Esophagus squamous epithelium (tissue), 5 donors: ENCODE data around the gene TMEM141. TPM values are rescaled to one million over a fixed set of nuclear protein-coding genes. Genes with fewer than 3 reads are reported as not detected.
"Not testable (repeated sequence)": the region's sequence is repeated elsewhere in the genome, so short reads cannot be mapped to it uniquely, and the experiment has no call there.

Experiments used
- DNase-seq: peaks from one replicate; lab custom pipeline; 2025; lab: John Stamatoyannopoulos, UW
- H3K27ac ChIP-seq, 4 donors: fragments of 200-600 bp; sonication (generic); one replicate each; pipeline ENCODE4 v1.5.1; 2016 to 2019; ENCODE audit warnings: mild to moderate bottlenecking in 1 of 4
- H3K27me3 ChIP-seq, 4 donors: fragments of 200-600 bp; sonication (generic); 1 replicate in 3 of 4; 2 replicates in 1 of 4; pipeline versions ENCODE4 v1.5.1 to v1.6.0; 2017 to 2021; ENCODE audit warnings: antibody characterized with exemption in 1 of 4
- H3K36me3 ChIP-seq, 3 donors: fragments of 200-600 bp; sonication (generic); one replicate each; pipeline ENCODE4 v1.5.1; 2016 to 2019
- H3K4me1 ChIP-seq, 3 donors: fragments of 200-600 bp; sonication (generic); one replicate each; pipeline ENCODE4 v1.5.1; 2017 to 2019
- H3K4me3 ChIP-seq, 4 donors: fragments of 200-600 bp; sonication (generic); 1 replicate in 3 of 4; 2 replicates in 1 of 4; pipeline ENCODE4 v1.5.1; 2016 to 2019; ENCODE audit warnings: mild to moderate bottlenecking in 2 of 4, moderate library complexity in 1 of 4
- H3K9me3 ChIP-seq, 3 donors: fragments of 200-600 bp; sonication (generic); one replicate each; pipeline ENCODE4 v1.5.1; 2016 to 2019
- POLR2A ChIP-seq, 4 donors: fragments of 450-650 bp; IDR thresholded peaks; one replicate each; pipeline ENCODE4 v1.6.1; 2017; ENCODE audit warnings: antibody characterized with exemption in 4 of 4, mild to moderate bottlenecking in 4 of 4, moderate library complexity in 3 of 4
- WGBS, 2 donors: methylation state at CpG; one replicate each; pipeline ENCODE4 v1.1.5; 2018; 5-methylcytosine and 5-hydroxymethylcytosine counted together
- intact Hi-C: fragments of 100-400 bp; cut with DNase I; formaldehyde crosslinking; loops from one replicate; pipeline ENCODE4 v1.15.0; 2022
- total RNA-seq, 4 donors: library from RNA; depleted of rRNA; stranded (reverse); fragments of >200 nt; gene quantifications; one replicate each; pipeline ENCODE4 v1.1.0, GENCODE V29; 2016
- TF ChIP-seq, protein P1 (sequence below), 6 experiments: fragments of 450-650 bp in 4 of 6; fragments of 200-600 bp in 2 of 6; sonication (generic) in 2 of 6; IDR thresholded peaks; one replicate each; pipeline ENCODE4 v1.5.1; 2016 to 2019; ENCODE audit warnings: antibody characterized with exemption in 6 of 6, mild to moderate bottlenecking in 4 of 6, moderate library complexity in 4 of 6
- donor health status: DM: yes; HTN: yes; CAD: no.

Gene TMEM141
- total RNA-seq, 4 donors from 2014 or later, result 109 to 129 (median 123) TPM

DNA sequence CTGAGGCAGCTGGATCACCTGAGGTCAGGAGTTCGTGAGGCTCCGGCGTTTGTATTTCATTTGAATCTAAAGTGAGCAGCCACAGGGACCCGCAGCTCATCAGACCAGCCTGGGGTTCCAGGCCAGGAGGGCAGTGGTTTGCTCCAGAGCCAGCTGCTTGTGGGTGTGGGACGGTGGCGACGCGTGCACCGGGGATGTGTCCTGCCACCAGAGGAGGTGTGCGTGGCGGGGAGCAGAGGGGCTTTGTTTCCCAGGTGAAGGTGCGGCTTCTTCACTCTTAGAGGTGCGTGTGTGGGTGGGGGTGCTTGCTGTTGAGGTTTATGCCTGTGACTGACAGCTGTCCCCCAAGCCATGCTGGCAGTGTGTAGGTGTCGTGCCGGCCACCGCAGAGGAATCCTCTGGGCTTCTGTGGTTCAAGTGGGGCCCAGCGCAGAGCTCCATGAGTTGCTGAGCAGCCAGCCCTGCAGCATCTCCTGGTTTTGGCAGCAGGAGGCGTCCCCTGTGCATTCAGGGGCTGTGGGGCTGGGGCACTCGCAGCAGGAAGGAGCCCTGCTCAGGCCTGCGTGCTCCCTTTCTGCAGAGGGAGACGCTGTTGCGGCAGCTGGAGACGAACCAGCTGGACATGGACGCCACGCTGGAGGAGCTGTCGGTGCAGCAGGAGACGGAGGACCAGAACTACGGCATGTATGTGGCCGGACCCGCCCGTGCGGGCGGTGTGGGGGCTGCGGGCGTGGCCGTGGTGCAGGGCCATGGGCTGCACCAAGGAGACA is 44.2 kb downstream of the TMEM141 start:
- TF ChIP-seq, protein P1, sequence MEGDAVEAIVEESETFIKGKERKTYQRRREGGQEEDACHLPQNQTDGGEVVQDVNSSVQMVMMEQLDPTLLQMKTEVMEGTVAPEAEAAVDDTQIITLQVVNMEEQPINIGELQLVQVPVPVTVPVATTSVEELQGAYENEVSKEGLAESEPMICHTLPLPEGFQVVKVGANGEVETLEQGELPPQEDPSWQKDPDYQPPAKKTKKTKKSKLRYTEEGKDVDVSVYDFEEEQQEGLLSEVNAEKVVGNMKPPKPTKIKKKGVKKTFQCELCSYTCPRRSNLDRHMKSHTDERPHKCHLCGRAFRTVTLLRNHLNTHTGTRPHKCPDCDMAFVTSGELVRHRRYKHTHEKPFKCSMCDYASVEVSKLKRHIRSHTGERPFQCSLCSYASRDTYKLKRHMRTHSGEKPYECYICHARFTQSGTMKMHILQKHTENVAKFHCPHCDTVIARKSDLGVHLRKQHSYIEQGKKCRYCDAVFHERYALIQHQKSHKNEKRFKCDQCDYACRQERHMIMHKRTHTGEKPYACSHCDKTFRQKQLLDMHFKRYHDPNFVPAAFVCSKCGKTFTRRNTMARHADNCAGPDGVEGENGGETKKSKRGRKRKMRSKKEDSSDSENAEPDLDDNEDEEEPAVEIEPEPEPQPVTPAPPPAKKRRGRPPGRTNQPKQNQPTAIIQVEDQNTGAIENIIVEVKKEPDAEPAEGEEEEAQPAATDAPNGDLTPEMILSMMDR (IDR thresholded peaks at IDR 0.05), result no peak
- TF ChIP-seq POLR2A (IDR thresholded peaks at IDR 0.05), result no peak
- Histone ChIP-seq H3K4me3 (no peak overlapping the region), H3K9me3 (no peaks in the 10 kb centered on the region), H3K36me3 (peaks cover 8 to 97% (median 31%) of the 10 kb centered on the region in 3 donors), H3K4me1 (peaks cover 0 to 2% (median 0%) of the 10 kb centered on the region in 3 donors), H3K27me3 (no peaks in the 10 kb centered on the region), H3K27ac (no peak overlapping the region)
- WGBS, 2 donors, result 85% methylated on average over 7 to 8 of the region's 36 CpGs
- intact Hi-C loops, result no loop called here
- DNase-seq, result no peak

DNA sequence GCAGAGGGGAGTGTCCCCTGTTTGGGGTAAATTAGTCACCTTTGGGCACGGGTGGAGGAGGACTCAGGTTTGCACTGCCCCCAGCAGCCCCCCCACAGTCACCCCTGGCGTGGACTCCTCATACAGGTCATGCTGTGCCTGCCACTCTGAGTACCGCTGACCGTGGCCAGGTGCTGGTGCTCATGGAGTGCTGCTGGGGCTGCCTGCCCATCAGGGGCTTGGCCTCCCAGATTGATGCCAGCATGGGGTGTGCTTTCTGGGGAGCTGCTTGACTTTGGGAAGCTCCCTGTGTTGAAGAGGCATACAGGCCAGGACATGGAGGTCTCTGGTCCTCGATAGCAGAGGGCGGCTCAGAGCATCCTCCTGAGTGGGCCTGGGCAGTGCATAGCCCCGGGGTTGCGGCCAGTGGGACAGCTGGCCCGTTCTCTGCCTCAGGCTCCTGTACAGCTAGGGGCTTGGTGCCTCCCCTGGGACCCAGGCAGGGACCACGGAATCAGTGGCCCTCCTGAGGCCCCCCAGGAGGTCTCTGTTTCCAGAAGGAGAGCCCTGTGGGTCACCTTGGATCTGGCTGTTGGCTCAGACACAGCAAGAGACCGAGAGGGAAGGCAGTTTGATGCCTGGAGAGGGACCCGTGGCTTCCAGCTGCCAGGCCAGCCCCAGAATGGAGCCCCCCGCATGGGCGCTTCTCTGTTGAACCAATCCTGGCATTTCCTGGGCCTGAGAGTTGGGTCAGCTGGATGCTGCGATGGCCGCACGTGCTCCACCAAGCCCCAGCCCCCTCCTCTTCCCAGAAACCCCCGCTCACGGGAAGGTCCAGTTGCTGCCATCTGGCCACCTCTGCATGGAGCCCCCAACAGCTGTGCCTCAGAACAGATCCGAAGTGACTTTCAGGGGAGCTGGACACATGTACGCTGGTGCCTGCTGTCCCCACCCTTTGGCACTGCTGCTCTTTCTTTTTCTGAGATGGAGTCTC is 45.1 kb downstream of the TMEM141 start:
- intact Hi-C loops, result no loop called here
- H3K36me3 ChIP-seq, result peaks cover 4 to 97% (median 24%) of the 10 kb centered on the region in 3 donors
- H3K4me1 ChIP-seq, result peaks cover 1 to 11% (median 4%) of the 10 kb centered on the region in 3 donors
- no peak for DNase-seq
- no peaks in the 10 kb centered on the region for H3K27me3 ChIP-seq
- TF ChIP-seq, protein P1 (IDR thresholded peaks at IDR 0.05), result no peak
- TF ChIP-seq POLR2A (IDR thresholded peaks at IDR 0.05), result no peak
- no peaks in the 10 kb centered on the region for H3K9me3 ChIP-seq
- 87 to 95% methylated on average over 5 to 6 of the region's 21 CpGs for WGBS, 2 donors
- H3K27ac ChIP-seq, result no peak overlapping the region
- no peak overlapping the region for H3K4me3 ChIP-seq

DNA sequence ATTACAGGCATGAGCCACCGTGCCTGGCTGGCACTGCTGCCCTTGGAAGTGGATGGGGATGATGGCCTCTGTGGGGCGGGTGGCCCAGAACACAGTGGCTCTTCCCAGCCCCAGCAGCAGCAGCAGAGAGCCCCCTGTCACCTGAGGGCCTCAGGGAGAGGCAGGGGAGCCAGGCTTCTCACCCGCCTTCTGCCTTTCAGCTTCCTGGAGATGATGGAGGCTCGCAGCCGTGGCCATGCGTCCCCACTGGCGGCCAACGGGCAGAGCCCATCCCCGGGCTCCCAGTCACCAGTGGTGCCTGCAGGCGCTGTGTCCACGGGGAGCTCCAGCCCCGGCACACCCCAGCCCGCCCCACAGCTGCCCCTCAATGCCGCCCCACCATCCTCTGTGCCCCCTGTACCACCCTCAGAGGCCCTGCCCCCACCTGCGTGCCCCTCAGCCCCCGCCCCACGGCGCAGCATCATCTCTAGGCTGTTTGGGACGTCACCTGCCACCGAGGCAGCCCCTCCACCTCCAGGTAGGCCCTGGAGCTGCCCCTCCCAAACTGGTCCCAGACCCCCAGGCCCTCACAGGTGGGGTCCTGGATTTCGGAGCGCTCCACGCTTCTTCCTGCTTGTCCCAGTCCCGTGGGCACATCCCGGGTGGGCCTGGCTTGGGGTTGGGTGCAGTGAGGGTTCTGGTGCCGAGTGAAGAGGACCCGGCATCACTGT is 46.2 kb downstream of the TMEM141 start:
- no peaks in the 10 kb centered on the region for H3K27me3 ChIP-seq
- WGBS, 2 donors, result 83 to 92% methylated on average over 1 to 10 of the region's 27 CpGs
- DNase-seq, result no peak
- no peak overlapping the region for H3K4me3 ChIP-seq
- intact Hi-C loops, result no loop called here
- H3K9me3 ChIP-seq, result no peaks in the 10 kb centered on the region
- TF ChIP-seq POLR2A (IDR thresholded peaks at IDR 0.05), result no peak
- TF ChIP-seq, protein P1 (IDR thresholded peaks at IDR 0.05), result no peak
- H3K27ac ChIP-seq, result no peak overlapping the region
- H3K36me3 ChIP-seq, result peaks cover 4 to 86% (median 15%) of the 10 kb centered on the region in 3 donors
- peaks cover 12 to 22% (median 14%) of the 10 kb centered on the region in 3 donors for H3K4me1 ChIP-seq

DNA sequence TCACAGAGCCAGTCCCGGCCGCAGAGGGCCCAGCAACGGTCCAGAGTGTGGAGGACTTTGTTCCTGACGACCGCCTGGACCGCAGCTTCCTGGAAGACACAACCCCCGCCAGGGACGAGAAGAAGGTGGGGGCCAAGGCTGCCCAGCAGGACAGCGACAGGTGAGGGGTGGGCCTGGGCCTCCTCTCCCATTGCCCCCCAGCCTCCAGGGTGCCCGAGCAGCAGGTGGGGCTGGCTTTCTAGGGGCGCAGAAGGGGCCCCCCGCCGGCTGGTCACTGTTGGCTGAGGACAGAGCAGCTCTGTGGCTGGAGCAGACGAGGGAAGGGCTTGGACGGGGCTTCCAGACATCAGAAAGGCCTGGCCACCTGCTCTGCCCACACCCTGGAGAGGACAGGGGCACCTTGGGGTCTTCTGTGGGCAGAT is 46.7 kb downstream of the TMEM141 start:
- H3K27ac ChIP-seq, DNase-seq, H3K4me3 ChIP-seq, H3K27me3 ChIP-seq, H3K9me3 ChIP-seq, intact Hi-C loops: not testable (repeated sequence)
- 60% methylated on average over 1 of the region's 15 CpGs; no CpG with 5 or more reads in 1 of the 2 donors for WGBS, 2 donors
- H3K36me3 ChIP-seq, result peaks cover 4 to 80% (median 9%) of the 10 kb centered on the region in 3 donors
- peaks cover 18 to 28% (median 20%) of the 10 kb centered on the region in 3 donors for H3K4me1 ChIP-seq
